Vagina (tissue), 2 donors: ENCODE data around the gene VPS37C.

Source experiments
- POLR2AphosphoS5 ChIP-seq, 2 donors: sonication (generic); formaldehyde crosslinking; IDR thresholded peaks; one replicate each; pipeline ENCODE4 v1.9.0; 2017; ENCODE audit warnings: antibody characterized with exemption in 2 of 2, mild to moderate bottlenecking in 2 of 2, low read depth in 1 of 2; ENCODE audit not compliant: insufficient read depth in 1 of 2
- TF ChIP-seq, protein P1 (sequence below), 3 experiments: fragments of 450-650 bp in 2 of 3; fragments of 200-600 bp in 1 of 3; sonication (generic) in 1 of 3; IDR thresholded peaks; one replicate each; pipeline ENCODE4 v1.5.1; 2017 to 2019; ENCODE audit warnings: antibody characterized with exemption in 3 of 3, mild to moderate bottlenecking in 2 of 3, moderate library complexity in 2 of 3

DNA sequence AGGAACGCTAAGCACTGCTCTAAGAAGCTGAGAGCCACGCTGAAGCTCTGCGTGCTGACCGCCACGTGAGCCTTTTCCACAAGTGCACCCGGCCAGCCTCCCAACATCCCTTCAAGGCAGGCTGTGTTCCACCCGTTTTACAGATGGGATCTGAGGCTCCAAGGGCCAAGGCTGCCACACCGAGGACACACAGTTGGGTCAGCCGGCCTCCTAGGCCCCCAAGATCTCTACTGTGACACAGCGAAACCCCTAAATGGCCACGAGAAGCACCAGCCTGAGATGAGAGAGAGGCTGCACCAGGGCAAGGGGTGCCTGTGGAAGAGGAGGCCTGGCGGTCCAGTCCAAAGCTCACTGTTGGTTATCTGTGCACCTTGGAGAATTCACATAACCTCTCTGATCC is 70.7 kb downstream of the VPS37C start:
- TF ChIP-seq POLR2AphosphoS5 (IDR thresholded peaks at IDR 0.05; ENCODE audit: insufficient read depth in 1 of 2, low read depth in 1 of 2) = no peak
- TF ChIP-seq, protein P1, sequence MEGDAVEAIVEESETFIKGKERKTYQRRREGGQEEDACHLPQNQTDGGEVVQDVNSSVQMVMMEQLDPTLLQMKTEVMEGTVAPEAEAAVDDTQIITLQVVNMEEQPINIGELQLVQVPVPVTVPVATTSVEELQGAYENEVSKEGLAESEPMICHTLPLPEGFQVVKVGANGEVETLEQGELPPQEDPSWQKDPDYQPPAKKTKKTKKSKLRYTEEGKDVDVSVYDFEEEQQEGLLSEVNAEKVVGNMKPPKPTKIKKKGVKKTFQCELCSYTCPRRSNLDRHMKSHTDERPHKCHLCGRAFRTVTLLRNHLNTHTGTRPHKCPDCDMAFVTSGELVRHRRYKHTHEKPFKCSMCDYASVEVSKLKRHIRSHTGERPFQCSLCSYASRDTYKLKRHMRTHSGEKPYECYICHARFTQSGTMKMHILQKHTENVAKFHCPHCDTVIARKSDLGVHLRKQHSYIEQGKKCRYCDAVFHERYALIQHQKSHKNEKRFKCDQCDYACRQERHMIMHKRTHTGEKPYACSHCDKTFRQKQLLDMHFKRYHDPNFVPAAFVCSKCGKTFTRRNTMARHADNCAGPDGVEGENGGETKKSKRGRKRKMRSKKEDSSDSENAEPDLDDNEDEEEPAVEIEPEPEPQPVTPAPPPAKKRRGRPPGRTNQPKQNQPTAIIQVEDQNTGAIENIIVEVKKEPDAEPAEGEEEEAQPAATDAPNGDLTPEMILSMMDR (IDR thresholded peaks at IDR 0.05) = no peak
